GM12891 (cell line): Measurements from ENCODE around the gene SFXN5.

ENCODE experiments used
- PAX5 ChIP-seq: IDR thresholded peaks from 2 replicates; pipeline ENCODE4 v1.6.1; 2011; ENCODE audit warnings: low read length, moderate library complexity, mild to moderate bottlenecking; ENCODE audit not compliant: insufficient read depth, severe bottlenecking
- POLR2A ChIP-seq: IDR thresholded peaks from 2 replicates; pipeline ENCODE4 v1.6.1; 2011; ENCODE audit warnings: low read depth, low read length, control low read depth
- POLR2AphosphoS5 ChIP-seq: IDR thresholded peaks from 2 replicates; pipeline ENCODE4 v1.6.1; 2011; ENCODE audit warnings: low read depth, low read length, control low read depth
- SPI1 ChIP-seq: IDR thresholded peaks from 2 replicates; pipeline ENCODE4 v1.6.1; 2011; ENCODE audit warnings: low read depth, low read length, control low read depth
- TAF1 ChIP-seq: IDR thresholded peaks from 2 replicates; pipeline ENCODE4 v1.6.1; 2011; ENCODE audit warnings: low read depth, low read length, control low read depth

DNA sequence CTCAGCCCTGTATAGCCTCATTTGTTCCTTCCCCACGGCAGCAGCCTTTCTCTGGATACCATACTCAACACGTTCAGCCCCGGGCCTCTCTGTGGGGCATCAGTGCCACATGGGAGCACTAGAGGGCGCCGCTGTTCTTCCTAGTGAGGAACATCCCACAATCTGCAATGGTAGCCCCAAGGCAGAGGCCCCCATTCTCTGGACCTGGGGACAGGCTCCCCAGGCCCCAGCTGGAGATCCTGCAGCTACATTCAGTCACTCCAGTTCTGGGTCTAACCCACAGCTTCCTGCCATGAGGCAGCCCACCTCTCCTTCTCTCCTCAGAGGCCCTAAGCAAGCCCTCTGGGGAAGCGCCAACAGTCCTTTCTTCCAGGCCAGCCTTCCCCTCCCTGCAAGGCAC, 14.2 kb upstream of the SFXN5 start:
- TF ChIP-seq POLR2AphosphoS5 (no peak), POLR2A (no peak), TAF1 (no peak), SPI1 (no peak), PAX5 (no peak)
